Right lobe of liver (tissue), 4 donors: ENCODE results near the gene FAM177A1.
"Not testable (repeated sequence)": the region's sequence is repeated elsewhere in the genome, so short reads cannot be mapped to it uniquely, and the experiment has no call there.

Source experiments
- CTCF ChIP-seq, 4 donors: fragments of 200-600 bp in 3 of 4; fragments of 450-650 bp in 1 of 4; IDR thresholded peaks; one replicate each; pipeline versions ENCODE4 v1.5.1 to v1.8.0; 2016 to 2022; ENCODE audit warnings: antibody characterized with exemption in 4 of 4, mild to moderate bottlenecking in 2 of 4
- POLR2A ChIP-seq: fragments of 450-650 bp; IDR thresholded peaks from one replicate; pipeline ENCODE4 v1.6.1; 2017; ENCODE audit warnings: antibody characterized with exemption, mild to moderate bottlenecking
- donor health status: DM: no; HTN: no; CAD: no.
- donor health status: DM: no; HTN: no; CAD: no.
- donor health status: DM: no; HTN: yes; CAD: no.

DNA sequence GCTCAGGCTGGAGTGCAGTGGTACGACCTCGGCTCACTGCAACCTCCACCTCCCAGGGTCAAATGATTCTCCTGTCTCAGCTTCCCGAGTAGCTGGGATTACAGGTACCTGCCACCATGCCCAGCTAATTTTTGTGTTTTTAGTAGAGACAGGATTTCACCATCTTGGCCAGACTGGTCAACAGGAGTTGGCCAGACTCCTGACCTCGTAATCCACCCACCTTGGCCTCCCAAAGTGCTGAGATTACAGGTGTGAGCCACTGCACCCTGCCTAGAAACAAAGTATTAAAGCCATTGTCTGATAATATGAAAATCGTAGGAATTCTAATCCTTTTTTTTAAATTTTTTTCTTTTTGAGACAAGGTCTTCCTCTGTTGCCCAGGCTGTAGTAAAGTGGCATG is 19.7 kb downstream of the FAM177A1 start:
- not testable (repeated sequence) for TF ChIP-seq CTCF (IDR thresholded peaks at IDR 0.05); POLR2A
